HG02763 (cell line): ENCODE measurements around the gene TIMM13.
"Not testable (repeated sequence)": the region's sequence is repeated elsewhere in the genome, so short reads cannot be mapped to it uniquely, and the experiment has no call there.

Experiments
- ATAC-seq: cut with Tn5 transposase; IDR thresholded peaks from one replicate; pipeline ENCODE4 v1.9.1; 2021; ENCODE audit warnings: mild to moderate bottlenecking, moderate library complexity; ENCODE audit not compliant: unreplicated experiment

TIMM13 gene

GRCh38 chr19:2432131-2432848 is 4.9 kb upstream of the TIMM13 start:
- no peak for ATAC-seq

DNA sequence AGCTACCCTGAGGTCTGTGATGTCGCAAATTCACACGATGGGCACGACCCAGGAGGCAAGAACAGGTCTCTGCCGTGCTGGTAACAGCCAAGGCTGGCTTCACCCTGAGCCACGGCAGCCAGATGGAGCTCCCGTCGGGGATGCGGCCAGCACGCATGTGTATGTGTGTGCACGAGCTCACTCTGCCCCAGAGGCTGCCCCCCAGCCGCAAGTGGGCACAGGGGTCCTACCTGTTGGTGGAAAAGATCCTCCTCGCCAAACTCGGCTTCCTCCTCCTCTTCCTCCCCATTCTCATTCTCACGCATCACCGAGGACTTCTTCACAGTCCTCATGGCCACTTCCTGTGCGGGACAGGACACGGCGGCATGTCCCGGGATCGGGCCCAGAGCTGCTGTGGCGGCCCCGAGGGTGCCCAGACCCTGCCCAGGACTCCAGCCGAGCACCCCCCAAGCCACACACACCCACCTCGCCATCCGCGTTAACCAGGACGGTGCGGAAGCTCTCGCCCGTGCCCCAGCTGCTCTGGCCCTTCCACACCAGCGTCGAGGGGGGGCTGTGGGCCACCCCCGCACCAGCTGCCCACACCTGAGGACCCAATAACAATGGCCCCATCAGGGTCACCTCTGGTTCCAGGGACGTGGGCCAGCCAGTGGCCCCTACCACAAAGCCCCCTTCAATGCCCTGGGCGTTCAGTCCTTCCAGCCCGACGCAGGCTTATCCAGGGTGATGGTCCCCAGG is 4.1 kb upstream of the TIMM13 start:
- ATAC-seq = no peak

GRCh38 chr19:2429917-2430535 is 2.6 kb upstream of the TIMM13 start:
- ATAC-seq = no peak

DNA sequence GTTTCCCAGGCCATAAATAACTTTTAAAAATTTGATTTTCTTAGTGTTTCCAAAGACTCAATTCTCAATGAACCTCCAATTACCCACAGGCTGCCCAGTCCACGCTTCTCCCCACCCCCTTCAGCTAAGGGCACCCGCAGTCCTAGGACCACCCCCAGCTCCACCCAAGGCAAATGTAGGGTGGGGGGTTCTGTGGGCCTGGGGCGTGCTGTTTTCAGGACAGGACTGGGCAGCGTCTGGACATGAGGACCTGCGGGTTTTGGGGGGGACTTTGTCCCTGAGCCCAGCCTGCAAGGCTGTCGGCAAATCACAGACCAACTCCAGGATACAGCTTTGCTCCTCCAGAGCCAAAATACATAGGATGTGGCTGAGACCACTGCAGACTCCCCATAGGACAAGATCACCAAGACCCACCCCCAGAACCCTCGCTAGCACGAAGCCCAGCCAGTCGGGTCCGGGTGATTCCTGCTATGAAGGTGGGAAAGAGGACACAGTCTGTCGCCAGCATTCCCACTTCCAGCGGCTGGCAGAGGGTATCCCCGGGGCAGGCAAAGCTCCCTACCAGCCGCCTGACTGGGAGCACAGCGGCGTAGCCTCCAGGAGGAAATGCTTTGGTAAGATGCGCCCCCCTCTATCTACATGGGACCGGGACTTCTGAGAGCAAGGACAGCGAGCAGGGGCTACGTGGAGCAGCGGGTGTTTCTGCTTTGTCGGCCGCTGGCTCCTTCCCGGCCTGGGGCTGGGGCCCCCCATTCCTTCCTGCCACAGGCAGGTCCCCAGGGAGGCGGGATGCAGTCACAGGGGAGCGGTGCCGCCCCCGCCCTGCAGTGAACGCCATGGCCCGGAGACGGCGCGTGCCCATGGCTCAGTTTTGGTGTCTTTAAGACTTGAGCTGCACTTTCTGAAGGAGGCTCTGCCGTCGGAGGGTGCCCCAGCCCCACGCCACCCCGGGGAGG is 1.6 kb upstream of the TIMM13 start:
- ATAC-seq = no peak

DNA sequence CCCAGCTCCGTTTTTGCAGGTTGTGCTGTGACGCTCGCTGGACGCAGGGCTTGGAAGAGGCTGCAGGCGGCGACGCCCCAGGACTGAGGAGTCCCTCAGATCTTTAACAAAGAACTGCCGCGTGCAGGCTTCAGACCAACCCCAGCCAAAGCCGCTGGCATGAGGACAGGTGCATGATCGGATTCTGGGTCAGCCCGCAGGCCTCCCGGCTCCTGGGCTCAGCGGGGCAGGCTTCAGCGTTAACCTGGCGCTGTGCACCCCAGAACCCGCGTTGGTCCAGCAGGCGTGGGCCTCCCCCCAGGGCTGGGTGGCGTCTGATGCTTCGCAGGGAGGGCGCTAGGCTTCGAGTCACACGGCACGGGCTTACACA is 920 bp upstream of the TIMM13 start:
- ATAC-seq = no peak

DNA sequence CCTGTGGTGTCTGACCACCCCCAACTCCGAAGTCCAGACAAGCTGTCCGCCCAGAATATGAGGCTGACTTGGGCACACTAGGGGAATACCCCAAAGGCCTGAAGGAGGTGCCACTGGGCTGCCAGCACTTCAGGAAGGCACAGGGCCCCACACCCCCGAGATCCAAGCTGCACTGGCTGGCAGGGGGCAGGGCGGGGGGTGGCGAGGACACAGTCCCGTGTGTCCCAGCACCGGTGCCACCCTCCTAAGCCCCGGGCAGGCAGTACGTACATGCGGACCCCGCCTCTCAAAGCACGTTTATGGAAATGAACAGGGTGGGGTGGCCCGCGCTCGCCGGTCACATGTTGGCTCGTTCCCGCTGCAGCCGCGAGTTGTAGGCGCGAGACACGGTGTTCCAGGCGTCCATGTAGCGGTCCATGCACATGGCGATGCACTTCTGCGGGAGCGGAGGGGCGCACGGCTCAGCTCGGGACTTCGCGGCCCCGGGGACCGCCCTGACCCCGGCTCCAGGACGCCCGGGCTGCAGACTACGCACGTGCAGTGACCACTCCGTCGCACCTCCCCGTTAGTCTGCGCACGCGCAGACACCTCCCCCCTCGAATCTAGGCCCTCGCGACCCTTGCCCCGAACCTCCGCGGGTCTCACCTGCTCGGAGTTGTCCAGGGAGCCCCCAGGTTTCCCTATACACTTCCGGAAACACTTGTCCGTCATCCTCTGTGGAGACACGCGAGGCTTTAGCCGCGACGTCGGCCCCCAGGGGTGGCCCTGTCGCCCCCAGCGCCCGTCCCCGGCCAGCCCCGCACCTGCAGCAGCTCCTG is 566 bp downstream of the TIMM13 start:
- ATAC-seq = peak; percentile 14

DNA sequence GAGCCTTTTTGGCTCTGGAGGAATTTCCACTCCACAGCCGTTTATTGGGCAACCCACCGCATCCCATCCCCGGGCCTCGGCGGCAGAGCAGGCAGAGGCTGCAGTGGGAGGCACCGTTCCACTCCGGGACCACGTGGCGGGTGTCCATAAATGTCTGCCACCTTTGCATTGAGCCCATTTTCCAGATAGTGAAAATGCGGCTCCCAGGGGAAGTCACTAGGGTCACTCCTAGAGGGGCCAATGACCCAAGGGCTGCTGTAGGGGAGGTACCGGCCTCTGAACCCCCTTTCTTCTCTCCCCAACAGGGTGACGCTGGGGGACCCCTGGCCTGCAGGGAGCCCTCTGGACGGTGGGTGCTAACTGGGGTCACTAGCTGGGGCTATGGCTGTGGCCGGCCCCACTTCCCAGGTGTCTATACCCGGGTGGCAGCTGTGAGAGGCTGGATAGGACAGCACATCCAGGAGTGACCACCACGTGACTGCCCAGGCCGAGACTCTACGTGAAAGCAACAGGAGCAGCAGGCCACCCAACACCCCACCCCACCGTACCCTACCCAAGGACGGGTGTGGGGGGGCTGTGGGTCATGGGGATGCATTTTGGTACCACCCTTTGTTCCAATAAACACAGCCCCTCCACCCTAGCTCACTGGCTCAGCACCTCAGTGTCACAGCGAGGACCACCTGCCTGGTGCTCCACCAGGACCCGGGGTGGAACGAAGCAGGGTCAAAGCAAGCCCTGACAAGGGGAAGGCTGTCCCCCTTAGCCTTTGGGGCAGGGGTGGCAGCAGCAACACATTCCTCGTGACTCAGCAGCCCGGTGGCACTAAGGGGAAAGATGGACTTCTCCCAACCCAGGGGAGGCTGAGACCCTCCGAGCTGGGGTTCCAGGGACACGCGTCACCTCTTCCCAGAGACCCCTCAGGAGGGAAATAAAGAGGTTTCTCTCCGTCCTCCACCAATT is 1.5 kb downstream of the TIMM13 start:
- ATAC-seq = no peak

GRCh38 chr19:2424686-2425621 is 2.4 kb downstream of the TIMM13 start:
- ATAC-seq = no peak

DNA sequence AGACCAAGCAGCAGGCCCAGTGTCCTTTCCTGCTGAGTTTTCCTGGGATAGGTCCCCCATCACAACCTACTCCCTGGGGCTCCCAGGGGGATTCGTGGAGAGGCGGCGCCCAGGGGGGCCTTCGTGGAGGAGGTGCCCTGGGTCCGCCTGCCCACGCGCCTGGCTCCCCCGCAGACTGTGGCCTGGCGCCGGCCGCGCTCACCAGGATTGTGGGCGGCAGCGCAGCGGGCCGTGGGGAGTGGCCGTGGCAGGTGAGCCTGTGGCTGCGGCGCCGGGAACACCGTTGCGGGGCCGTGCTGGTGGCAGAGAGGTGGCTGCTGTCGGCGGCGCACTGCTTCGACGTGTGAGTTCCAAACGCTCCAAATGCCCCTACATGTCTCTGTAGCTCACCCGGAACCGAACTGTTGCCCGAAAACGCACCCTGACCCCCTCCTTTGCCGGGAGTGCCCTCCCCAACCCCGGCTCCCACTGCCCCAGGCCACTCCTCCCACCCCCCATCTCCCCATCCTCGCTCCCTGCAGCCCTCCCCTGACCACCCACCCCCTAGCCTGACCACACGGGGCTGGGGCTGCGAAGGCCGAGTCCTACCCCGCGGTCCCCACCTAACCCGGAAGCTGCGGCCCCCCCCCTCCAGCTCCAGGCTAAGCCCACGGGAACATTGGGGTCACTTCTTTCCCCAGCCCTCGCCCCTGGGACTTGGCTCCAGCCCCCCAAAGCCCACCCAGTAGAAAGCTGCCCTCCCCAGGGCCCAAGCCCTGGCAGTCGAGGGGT is 3.3 kb downstream of the TIMM13 start:
- ATAC-seq = no peak

- no peak for ATAC-seq
Observed at GRCh38 chr19:2423071-2423914, 4.1 kb downstream of the TIMM13 start.

- no peak for ATAC-seq
Observed at GRCh38 chr19:2421581-2422306, 5.6 kb downstream of the TIMM13 start.

GRCh38 chr19:2420490-2420889 is 6.9 kb downstream of the TIMM13 start:
- ATAC-seq = no peak

DNA sequence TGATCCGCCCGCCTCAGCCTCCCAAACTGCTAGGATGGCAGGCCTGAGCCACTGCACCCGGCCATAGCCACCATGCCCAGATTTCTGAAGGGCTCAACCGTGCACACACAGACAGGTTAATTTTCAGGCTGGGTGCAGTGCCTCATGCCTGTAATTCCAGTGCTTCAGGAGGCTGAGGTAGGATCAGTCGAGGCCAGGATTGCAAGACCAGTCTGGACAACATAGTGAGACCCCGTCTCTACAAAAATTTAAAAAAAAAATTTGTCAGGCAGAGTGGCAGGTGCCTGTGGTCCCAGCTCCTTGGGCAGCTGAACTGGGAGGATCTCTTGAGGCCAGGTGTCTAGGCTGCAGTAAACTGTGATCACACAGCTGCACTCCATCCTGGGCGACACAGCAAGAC is 7.6 kb downstream of the TIMM13 start:
- no peak for ATAC-seq

- ATAC-seq = no peak
Observed at GRCh38 chr19:2417881-2418406, 9.4 kb downstream of the TIMM13 start.

DNA sequence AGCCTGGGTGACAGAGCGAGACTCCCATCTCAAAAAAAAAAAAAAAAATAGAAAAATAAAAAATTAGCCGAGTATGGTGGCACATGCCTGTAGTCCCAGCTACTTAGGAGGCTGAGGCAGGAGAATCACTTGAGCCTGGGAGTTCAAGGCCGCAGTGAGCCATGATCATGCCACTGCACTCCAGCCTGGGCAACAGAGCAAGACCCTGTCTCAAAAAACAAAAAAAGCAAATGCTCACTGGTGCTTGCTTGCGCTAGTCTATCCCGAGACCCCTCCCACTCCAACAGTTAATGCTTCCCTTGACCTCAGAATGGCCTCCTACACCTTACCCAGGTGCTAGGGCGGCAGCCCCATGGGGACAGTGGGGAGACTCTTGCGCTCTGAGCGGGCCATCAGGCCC is 9.9 kb downstream of the TIMM13 start:
- ATAC-seq = not testable (repeated sequence)
